ENCODE data around the gene MAL. TPM values are rescaled to one million over a fixed set of nuclear protein-coding genes. Genes with fewer than 3 reads are reported as not detected.

The MAL gene
- polyA plus RNA-seq, 1 of the 3 experiments (the other 2 are of a cell fraction): not detected

GRCh38 chr2:95034818-95035217 is 9.3 kb downstream of the MAL start:
- Histone ChIP-seq H3K4me1 (ENCODE audit: control insufficient read depth in 1 of 2, insufficient read depth in 2 of 2, low read depth in 1 of 2, low read length in 1 of 2) (peaks cover 0 to 3% of the 10 kb centered on the region in 2 experiments; a peak in 1 of 4 replicates), H2AFZ (ENCODE audit: low read depth) (no peak overlapping the region), H3K4me2 (no peak overlapping the region), H3K27me3 (ENCODE audit: insufficient read depth) (peaks cover 34% of the 10 kb centered on the region; the same call in 1 of the 2 replicates), H4K20me1 (ENCODE audit: insufficient read depth) (no peaks in the 10 kb centered on the region), H3K36me3 (replicated peaks in 1 of 2; ENCODE audit: control insufficient read depth in 1 of 2, insufficient read depth in 2 of 2, low read length in 1 of 2) (no peaks in the 10 kb centered on the region), H3K79me2 (ENCODE audit: insufficient read depth) (no peaks in the 10 kb centered on the region), H3K27ac (ENCODE audit: low read depth in 2 of 2, low read length in 1 of 2) (no peak overlapping the region), H3K4me3 (ENCODE audit: low read depth in 2 of 2, low read length in 1 of 2) (no peak overlapping the region), H3F3A (replicated peaks; ENCODE audit: insufficient read depth) (peaks cover 28% of the 10 kb centered on the region), H3K9me3 (no peaks in the 10 kb centered on the region), H3K9ac (no peak overlapping the region), H3K9me2 (no peaks in the 10 kb centered on the region)
- no peak for DNase-seq
- TF ChIP-seq TAF1 (IDR thresholded peaks at IDR 0.05; ENCODE audit: borderline replicate concordance, low read depth, low read length) (no peak), PBX3 (IDR thresholded peaks at IDR 0.05) (no peak), FOXJ3 (CRISPR knock-in tag; IDR thresholded peaks at IDR 0.05) (no peak), FOXM1 (IDR thresholded peaks at IDR 0.05; ENCODE audit: low read depth) (no peak), JUND (IDR thresholded peaks at IDR 0.05) (no peak), YY1 (IDR thresholded peaks at IDR 0.05; ENCODE audit: low read depth) (no peak)
- ChIA-PET CTCF (interaction anchor here (1.0 to 3.2 kb wide), 3 partner anchors 12 to 41 kb away, joined by 3 to 17 read pairs (median 6); no protein-coding TSS in a partner anchor), POLR2A (no interaction called here)
- 20% methylated on average over 7 of the region's 7 CpGs for WGBS (ENCODE audit: low lambda C conversion rate)

- no peaks in the 10 kb centered on the region for H3K9me3 ChIP-seq
- no peaks in the 10 kb centered on the region for H3K9me2 ChIP-seq
- H2AFZ ChIP-seq (ENCODE audit: low read depth): no peak overlapping the region
- 30% methylated on average over 3 of the region's 3 CpGs for WGBS (ENCODE audit: low lambda C conversion rate)
- no peak overlapping the region for H3K4me2 ChIP-seq
- no peak overlapping the region for H3K4me3 ChIP-seq (ENCODE audit: low read depth in 2 of 2, low read length in 1 of 2)
- POLR2A ChIA-PET: no interaction called here
- H3K79me2 ChIP-seq (ENCODE audit: insufficient read depth): no peaks in the 10 kb centered on the region
- peaks cover 0 to 3% of the 10 kb centered on the region in 2 experiments; a peak in 1 of 4 replicates for H3K4me1 ChIP-seq (ENCODE audit: control insufficient read depth in 1 of 2, insufficient read depth in 2 of 2, low read depth in 1 of 2, low read length in 1 of 2)
- H3K27ac ChIP-seq (ENCODE audit: low read depth in 2 of 2, low read length in 1 of 2): no peak overlapping the region
- H3K9ac ChIP-seq: no peak overlapping the region
- TF ChIP-seq RFX5 (IDR thresholded peaks at IDR 0.05; ENCODE audit: low read length) (no peak), PBX3 (IDR thresholded peaks at IDR 0.05) (no peak), GATA2 (CRISPR knock-in tag; IDR thresholded peaks at IDR 0.05) (no peak), FOXJ3 (CRISPR knock-in tag; IDR thresholded peaks at IDR 0.05) (no peak), FOXM1 (IDR thresholded peaks at IDR 0.05; ENCODE audit: low read depth) (no peak), MXI1 (IDR thresholded peaks at IDR 0.05; ENCODE audit: low read depth, low read length) (no peak), CTCF (IDR thresholded peaks at IDR 0.05) (no peak), JUND (IDR thresholded peaks at IDR 0.05) (no peak), YY1 (IDR thresholded peaks at IDR 0.05; ENCODE audit: low read depth) (no peak), REST (IDR thresholded peaks at IDR 0.05; ENCODE audit: low read depth, low read length) (no peak)
- no peak for DNase-seq
- no peaks in the 10 kb centered on the region for H3K36me3 ChIP-seq (replicated peaks in 1 of 2; ENCODE audit: control insufficient read depth in 1 of 2, insufficient read depth in 2 of 2, low read length in 1 of 2)
- CTCF ChIA-PET: no interaction called here
- H3F3A ChIP-seq (replicated peaks; ENCODE audit: insufficient read depth): peaks cover 28% of the 10 kb centered on the region
- H4K20me1 ChIP-seq (ENCODE audit: insufficient read depth): no peaks in the 10 kb centered on the region
- H3K27me3 ChIP-seq (ENCODE audit: insufficient read depth): peaks cover 21% of the 10 kb centered on the region; the same call in 1 of the 2 replicates
These were observed 11.3 kb downstream of the MAL start for GRCh38 chr2:95036596-95037383.

Measured in SK-N-SH (cell line).